Ishikawa (cell line): ENCODE measurements around the gene DECR2.

Experiments used
- CEBPB ChIP-seq: IDR thresholded peaks from 2 replicates; pipeline ENCODE4 v1.6.1; 2012
- EGR1 ChIP-seq: IDR thresholded peaks from 2 replicates; pipeline ENCODE4 v1.6.1; 2012
- EP300 ChIP-seq: IDR thresholded peaks from 2 replicates; pipeline ENCODE4 v1.6.1; 2012; ENCODE audit warnings: borderline replicate concordance
- NFIC ChIP-seq: IDR thresholded peaks from 2 replicates; pipeline ENCODE4 v1.6.1; 2012
- TCF12 ChIP-seq: IDR thresholded peaks from 2 replicates; pipeline ENCODE4 v1.6.1; 2012; ENCODE audit warnings: low read depth
- YY1 ChIP-seq: IDR thresholded peaks from 2 replicates; pipeline ENCODE4 v1.6.1; 2012; ENCODE audit warnings: low read depth
- TF ChIP-seq, protein P1 (sequence below): IDR thresholded peaks from 2 replicates; pipeline ENCODE4 v1.6.1; 2012
- TF ChIP-seq, protein P2 (sequence below): IDR thresholded peaks from 2 replicates; pipeline ENCODE4 v1.6.1; 2012; ENCODE audit warnings: low read depth, mild to moderate bottlenecking
- TF ChIP-seq, protein P3 (sequence below): IDR thresholded peaks from 2 replicates; pipeline ENCODE4 v1.6.1; 2012

DNA sequence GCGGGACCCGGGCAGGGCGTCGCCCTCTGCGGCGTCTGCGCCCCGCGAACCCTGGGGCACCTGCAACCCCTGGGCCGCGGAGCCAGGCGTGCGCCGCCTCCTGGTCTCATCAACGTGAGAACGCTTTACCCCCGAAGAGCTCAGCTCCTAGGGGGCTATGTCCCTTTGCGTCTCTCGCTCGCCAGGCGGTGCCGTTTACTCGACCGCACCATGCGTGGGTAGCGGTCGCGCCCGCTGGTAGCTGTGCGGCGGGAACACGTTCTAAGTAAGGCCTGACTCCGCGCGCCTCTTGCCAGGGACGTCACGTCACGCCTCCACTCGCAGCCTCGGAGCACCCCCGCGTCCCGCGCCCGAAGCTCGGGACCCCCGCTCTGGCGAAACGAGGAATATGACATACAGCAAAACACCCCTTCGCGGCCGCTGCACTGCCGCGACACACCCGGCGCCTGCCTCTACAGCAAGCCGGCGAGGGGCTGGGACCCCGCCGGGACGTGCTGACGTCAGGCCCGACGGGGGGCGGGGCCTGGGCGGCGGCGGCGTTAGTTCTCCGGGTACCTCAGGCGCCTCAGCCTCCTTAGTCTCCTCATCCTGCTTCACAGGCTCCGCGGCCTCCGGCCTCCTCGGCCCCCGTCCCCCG, 23.5 kb downstream of the DECR2 start, which contains the start of gene RAB11FIP3:
- TF ChIP-seq, protein P1, sequence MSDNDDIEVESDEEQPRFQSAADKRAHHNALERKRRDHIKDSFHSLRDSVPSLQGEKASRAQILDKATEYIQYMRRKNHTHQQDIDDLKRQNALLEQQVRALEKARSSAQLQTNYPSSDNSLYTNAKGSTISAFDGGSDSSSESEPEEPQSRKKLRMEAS: peak; percentile 86
- TF ChIP-seq EP300: no peak
- no peak; the same call in 1 of the 2 replicates for TF ChIP-seq TCF12
- no peak for TF ChIP-seq NFIC
- no peak for TF ChIP-seq YY1
- TF ChIP-seq, protein P2, sequence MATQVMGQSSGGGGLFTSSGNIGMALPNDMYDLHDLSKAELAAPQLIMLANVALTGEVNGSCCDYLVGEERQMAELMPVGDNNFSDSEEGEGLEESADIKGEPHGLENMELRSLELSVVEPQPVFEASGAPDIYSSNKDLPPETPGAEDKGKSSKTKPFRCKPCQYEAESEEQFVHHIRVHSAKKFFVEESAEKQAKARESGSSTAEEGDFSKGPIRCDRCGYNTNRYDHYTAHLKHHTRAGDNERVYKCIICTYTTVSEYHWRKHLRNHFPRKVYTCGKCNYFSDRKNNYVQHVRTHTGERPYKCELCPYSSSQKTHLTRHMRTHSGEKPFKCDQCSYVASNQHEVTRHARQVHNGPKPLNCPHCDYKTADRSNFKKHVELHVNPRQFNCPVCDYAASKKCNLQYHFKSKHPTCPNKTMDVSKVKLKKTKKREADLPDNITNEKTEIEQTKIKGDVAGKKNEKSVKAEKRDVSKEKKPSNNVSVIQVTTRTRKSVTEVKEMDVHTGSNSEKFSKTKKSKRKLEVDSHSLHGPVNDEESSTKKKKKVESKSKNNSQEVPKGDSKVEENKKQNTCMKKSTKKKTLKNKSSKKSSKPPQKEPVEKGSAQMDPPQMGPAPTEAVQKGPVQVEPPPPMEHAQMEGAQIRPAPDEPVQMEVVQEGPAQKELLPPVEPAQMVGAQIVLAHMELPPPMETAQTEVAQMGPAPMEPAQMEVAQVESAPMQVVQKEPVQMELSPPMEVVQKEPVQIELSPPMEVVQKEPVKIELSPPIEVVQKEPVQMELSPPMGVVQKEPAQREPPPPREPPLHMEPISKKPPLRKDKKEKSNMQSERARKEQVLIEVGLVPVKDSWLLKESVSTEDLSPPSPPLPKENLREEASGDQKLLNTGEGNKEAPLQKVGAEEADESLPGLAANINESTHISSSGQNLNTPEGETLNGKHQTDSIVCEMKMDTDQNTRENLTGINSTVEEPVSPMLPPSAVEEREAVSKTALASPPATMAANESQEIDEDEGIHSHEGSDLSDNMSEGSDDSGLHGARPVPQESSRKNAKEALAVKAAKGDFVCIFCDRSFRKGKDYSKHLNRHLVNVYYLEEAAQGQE: no peak
- TF ChIP-seq, protein P3, sequence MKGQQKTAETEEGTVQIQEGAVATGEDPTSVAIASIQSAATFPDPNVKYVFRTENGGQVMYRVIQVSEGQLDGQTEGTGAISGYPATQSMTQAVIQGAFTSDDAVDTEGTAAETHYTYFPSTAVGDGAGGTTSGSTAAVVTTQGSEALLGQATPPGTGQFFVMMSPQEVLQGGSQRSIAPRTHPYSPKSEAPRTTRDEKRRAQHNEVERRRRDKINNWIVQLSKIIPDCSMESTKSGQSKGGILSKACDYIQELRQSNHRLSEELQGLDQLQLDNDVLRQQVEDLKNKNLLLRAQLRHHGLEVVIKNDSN: no peak
- TF ChIP-seq EGR1: 0 out of 2 replicates have a peak, but pooled peaks have one; percentile 16
- TF ChIP-seq CEBPB: no peak
